ENCODE results near the gene VPS13D. TPM values are rescaled to one million over a fixed set of nuclear protein-coding genes. Genes with fewer than 3 reads are reported as not detected.

The VPS13D gene
- polyA plus RNA-seq, 1 of the 3 experiments (the other 2 are of a cell fraction): 15.0 TPM

DNA sequence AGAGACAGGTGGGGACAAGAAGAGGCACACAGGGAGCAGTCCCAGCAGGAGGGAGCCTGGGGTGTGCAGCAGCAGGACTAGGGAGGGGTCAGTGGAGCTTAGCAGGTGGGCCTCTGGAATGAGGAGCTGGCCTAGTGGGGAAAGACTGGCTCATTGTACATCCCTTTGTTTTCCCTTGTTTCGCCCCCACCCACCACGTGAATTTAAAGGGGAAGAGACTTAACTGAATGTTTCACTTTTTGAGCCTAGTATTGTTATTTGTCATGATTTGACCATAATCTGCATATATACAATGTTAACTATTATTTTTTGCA, 206.5 kb downstream of the VPS13D start:
- Histone ChIP-seq H3K27ac (ENCODE audit: low read depth in 2 of 2, low read length in 1 of 2) (no peak overlapping the region), H3F3A (replicated peaks; ENCODE audit: insufficient read depth) (no peaks in the 10 kb centered on the region), H3K4me3 (ENCODE audit: low read depth in 2 of 2, low read length in 1 of 2) (no peak overlapping the region), H4K20me1 (ENCODE audit: insufficient read depth) (no peaks in the 10 kb centered on the region), H3K9me2 (no peaks in the 10 kb centered on the region), H3K4me2 (no peak overlapping the region; the same call in 1 of the 2 replicates), H2AFZ (ENCODE audit: low read depth) (no peak overlapping the region), H3K36me3 (replicated peaks in 1 of 2; ENCODE audit: control insufficient read depth in 1 of 2, insufficient read depth in 2 of 2, low read length in 1 of 2) (peaks cover 0 to 6% of the 10 kb centered on the region in 2 experiments), H3K79me2 (ENCODE audit: insufficient read depth) (no peaks in the 10 kb centered on the region), H3K9me3 (no peaks in the 10 kb centered on the region), H3K9ac (no peak overlapping the region), H3K27me3 (ENCODE audit: insufficient read depth) (no peaks in the 10 kb centered on the region), H3K4me1 (ENCODE audit: control insufficient read depth in 1 of 2, insufficient read depth in 2 of 2, low read depth in 1 of 2, low read length in 1 of 2) (peaks cover 17 to 27% of the 10 kb centered on the region in 2 experiments; a peak in 3 of 4 replicates)
- CTCF ChIA-PET: no interaction called here
- DNase-seq: no peak
- POLR2A ChIA-PET: no interaction called here
- WGBS (ENCODE audit: low lambda C conversion rate): 90% methylated on average over 2 of the region's 2 CpGs
- TF ChIP-seq GATA2 (CRISPR knock-in tag; IDR thresholded peaks at IDR 0.05) (no peak), POLR2AphosphoS5 (IDR thresholded peaks at IDR 0.05; ENCODE audit: low read depth, low read length) (no peak), FOXM1 (IDR thresholded peaks at IDR 0.05; ENCODE audit: low read depth) (no peak), TAF1 (IDR thresholded peaks at IDR 0.05; ENCODE audit: borderline replicate concordance, low read depth, low read length) (no peak), RCOR1 (IDR thresholded peaks at IDR 0.05; ENCODE audit: low read length) (no peak), RAD21 (IDR thresholded peaks at IDR 0.05; ENCODE audit: low read length) (no peak), FOXJ3 (CRISPR knock-in tag; IDR thresholded peaks at IDR 0.05) (no peak), TCF12 (IDR thresholded peaks at IDR 0.05) (no peak), MEF2A (IDR thresholded peaks at IDR 0.05; ENCODE audit: borderline replicate concordance, low read depth) (no peak), RFX5 (IDR thresholded peaks at IDR 0.05; ENCODE audit: low read length) (no peak), EZH2phosphoT487 (IDR thresholded peaks at IDR 0.05; ENCODE audit: borderline replicate concordance, low read depth) (no peak), ELF1 (IDR thresholded peaks at IDR 0.05) (no peak), SMC3 (IDR thresholded peaks at IDR 0.05; ENCODE audit: low read depth, low read length) (no peak), NRF1 (IDR thresholded peaks at IDR 0.05; ENCODE audit: low read depth, low read length) (no peak)
- TF ChIP-seq, protein P1, sequence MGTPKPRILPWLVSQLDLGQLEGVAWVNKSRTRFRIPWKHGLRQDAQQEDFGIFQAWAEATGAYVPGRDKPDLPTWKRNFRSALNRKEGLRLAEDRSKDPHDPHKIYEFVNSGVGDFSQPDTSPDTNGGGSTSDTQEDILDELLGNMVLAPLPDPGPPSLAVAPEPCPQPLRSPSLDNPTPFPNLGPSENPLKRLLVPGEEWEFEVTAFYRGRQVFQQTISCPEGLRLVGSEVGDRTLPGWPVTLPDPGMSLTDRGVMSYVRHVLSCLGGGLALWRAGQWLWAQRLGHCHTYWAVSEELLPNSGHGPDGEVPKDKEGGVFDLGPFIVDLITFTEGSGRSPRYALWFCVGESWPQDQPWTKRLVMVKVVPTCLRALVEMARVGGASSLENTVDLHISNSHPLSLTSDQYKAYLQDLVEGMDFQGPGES (IDR thresholded peaks at IDR 0.05; ENCODE audit: low read depth, low read length): no peak
- TF ChIP-seq, protein P2, sequence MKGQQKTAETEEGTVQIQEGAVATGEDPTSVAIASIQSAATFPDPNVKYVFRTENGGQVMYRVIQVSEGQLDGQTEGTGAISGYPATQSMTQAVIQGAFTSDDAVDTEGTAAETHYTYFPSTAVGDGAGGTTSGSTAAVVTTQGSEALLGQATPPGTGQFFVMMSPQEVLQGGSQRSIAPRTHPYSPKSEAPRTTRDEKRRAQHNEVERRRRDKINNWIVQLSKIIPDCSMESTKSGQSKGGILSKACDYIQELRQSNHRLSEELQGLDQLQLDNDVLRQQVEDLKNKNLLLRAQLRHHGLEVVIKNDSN (IDR thresholded peaks at IDR 0.05; ENCODE audit: borderline replicate concordance, low read depth): no peak
- TF ChIP-seq, protein P3, sequence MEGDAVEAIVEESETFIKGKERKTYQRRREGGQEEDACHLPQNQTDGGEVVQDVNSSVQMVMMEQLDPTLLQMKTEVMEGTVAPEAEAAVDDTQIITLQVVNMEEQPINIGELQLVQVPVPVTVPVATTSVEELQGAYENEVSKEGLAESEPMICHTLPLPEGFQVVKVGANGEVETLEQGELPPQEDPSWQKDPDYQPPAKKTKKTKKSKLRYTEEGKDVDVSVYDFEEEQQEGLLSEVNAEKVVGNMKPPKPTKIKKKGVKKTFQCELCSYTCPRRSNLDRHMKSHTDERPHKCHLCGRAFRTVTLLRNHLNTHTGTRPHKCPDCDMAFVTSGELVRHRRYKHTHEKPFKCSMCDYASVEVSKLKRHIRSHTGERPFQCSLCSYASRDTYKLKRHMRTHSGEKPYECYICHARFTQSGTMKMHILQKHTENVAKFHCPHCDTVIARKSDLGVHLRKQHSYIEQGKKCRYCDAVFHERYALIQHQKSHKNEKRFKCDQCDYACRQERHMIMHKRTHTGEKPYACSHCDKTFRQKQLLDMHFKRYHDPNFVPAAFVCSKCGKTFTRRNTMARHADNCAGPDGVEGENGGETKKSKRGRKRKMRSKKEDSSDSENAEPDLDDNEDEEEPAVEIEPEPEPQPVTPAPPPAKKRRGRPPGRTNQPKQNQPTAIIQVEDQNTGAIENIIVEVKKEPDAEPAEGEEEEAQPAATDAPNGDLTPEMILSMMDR (IDR thresholded peaks at IDR 0.05): no peak
- TF ChIP-seq, protein P4, sequence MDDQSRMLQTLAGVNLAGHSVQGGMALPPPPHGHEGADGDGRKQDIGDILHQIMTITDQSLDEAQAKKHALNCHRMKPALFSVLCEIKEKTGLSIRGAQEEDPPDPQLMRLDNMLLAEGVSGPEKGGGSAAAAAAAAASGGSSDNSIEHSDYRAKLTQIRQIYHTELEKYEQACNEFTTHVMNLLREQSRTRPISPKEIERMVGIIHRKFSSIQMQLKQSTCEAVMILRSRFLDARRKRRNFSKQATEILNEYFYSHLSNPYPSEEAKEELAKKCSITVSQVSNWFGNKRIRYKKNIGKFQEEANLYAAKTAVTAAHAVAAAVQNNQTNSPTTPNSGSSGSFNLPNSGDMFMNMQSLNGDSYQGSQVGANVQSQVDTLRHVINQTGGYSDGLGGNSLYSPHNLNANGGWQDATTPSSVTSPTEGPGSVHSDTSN (IDR thresholded peaks at IDR 0.05): no peak
- TF ChIP-seq, protein P5, sequence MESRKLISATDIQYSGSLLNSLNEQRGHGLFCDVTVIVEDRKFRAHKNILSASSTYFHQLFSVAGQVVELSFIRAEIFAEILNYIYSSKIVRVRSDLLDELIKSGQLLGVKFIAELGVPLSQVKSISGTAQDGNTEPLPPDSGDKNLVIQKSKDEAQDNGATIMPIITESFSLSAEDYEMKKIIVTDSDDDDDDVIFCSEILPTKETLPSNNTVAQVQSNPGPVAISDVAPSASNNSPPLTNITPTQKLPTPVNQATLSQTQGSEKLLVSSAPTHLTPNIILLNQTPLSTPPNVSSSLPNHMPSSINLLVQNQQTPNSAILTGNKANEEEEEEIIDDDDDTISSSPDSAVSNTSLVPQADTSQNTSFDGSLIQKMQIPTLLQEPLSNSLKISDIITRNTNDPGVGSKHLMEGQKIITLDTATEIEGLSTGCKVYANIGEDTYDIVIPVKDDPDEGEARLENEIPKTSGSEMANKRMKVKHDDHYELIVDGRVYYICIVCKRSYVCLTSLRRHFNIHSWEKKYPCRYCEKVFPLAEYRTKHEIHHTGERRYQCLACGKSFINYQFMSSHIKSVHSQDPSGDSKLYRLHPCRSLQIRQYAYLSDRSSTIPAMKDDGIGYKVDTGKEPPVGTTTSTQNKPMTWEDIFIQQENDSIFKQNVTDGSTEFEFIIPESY (IDR thresholded peaks at IDR 0.05; ENCODE audit: borderline replicate concordance, low read depth): no peak

Data from SK-N-SH (cell line).